ENCODE data around the gene KSR1. TPM values are rescaled to one million over a fixed set of nuclear protein-coding genes. Genes with fewer than 3 reads are reported as not detected.

The KSR1 gene
- total RNA-seq, 1 experiment from 2014 or later: 4.5 TPM

DNA sequence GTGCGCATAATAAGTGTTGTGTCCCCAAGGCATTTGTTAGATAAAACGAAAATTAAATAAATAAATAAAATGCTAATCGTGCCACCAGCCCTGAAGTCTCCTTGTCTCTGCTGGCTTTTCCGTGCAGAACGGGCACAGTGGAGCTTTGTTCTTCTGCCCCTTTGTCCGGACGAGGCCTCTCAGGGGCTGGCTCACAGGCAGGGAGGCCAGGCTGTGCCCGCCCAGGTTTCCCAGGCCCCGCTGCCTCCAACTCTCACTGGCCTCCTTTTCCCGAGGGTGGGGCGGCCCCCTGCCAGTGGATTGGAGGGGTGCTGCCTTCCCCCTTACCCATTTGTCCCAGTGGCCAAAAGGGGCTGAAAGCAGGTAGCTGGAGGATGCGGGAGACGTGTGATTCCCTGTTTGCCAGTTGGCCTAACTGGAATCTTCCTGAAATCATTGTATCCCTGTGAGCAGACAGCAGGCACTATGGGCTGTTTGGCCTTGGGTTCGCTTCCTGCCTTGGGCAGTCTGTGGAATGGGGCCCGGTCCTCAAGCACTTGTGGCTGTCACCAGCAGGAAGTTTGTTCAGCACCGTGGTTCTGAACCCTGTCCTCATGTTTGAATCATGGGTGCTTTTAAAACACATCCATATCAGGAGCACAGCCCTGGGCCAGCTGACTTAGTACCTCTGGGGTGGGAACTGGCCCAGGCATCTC lies 64.4 kb downstream of the KSR1 start:
- no peak overlapping the region for H3K27ac Mint-ChIP-seq (ENCODE audit: unreplicated experiment)
- intact Hi-C loops (cut with micrococcal nuclease; ENCODE audit: unreplicated experiment): no loop called here
- BruUV-seq (replicated peaks): no TSS peak
- H3K36me3 Mint-ChIP-seq (ENCODE audit: insufficient read depth, unreplicated experiment): no peaks in the 10 kb centered on the region
- peaks cover 18% of the 10 kb centered on the region for H3K27me3 Mint-ChIP-seq (ENCODE audit: unreplicated experiment)
- no peak for DNase-seq
- no peak overlapping the region for H3K4me3 Mint-ChIP-seq (ENCODE audit: low read depth, unreplicated experiment)
- CTCF ChIA-PET: no interaction called here
- H3K4me1 Mint-ChIP-seq (ENCODE audit: low read depth, unreplicated experiment): peaks cover 10% of the 10 kb centered on the region
- TF ChIP-seq, protein P1, sequence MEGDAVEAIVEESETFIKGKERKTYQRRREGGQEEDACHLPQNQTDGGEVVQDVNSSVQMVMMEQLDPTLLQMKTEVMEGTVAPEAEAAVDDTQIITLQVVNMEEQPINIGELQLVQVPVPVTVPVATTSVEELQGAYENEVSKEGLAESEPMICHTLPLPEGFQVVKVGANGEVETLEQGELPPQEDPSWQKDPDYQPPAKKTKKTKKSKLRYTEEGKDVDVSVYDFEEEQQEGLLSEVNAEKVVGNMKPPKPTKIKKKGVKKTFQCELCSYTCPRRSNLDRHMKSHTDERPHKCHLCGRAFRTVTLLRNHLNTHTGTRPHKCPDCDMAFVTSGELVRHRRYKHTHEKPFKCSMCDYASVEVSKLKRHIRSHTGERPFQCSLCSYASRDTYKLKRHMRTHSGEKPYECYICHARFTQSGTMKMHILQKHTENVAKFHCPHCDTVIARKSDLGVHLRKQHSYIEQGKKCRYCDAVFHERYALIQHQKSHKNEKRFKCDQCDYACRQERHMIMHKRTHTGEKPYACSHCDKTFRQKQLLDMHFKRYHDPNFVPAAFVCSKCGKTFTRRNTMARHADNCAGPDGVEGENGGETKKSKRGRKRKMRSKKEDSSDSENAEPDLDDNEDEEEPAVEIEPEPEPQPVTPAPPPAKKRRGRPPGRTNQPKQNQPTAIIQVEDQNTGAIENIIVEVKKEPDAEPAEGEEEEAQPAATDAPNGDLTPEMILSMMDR (IDR thresholded peaks at IDR 0.05; ENCODE audit: unreplicated experiment): no peak
- no peaks in the 10 kb centered on the region for H3K9me3 Mint-ChIP-seq (ENCODE audit: low read depth, unreplicated experiment)

DNA sequence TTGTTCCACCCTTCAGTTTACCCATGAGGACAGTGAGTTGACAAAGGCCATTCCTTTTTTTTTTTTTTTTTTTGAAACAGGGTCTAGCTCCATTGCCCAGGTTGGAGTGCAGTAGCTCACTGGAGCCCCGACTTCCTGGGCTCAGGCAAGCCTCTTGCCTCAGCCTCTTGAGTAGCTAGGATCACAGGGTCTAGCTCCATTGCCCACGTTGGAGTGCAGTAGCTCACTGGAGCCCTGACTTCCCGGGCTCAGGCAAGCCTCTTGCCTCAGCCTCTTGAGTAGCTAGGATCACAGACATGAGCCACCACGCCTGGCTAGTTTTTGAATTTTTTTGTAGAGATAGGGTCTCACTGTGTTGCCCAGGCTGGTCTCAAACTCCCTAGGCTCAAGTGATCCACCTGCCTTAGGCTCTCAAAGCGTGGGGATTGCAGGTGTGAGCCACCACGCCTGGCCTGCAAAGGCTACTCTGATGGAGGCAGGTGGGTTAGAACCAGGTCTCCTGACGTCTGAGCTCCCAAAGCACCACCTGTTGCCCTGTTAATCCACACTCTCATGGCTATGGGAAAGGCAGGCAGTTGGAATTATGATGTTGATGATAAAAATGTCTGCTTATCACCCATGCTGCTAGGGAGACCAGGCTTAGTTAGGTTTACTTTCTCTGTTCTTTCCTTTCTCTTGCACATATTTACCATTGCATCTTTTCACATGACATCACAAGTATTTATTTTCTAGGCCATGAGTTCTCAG lies 65.2 kb downstream of the KSR1 start:
- H3K36me3 Mint-ChIP-seq (ENCODE audit: insufficient read depth, unreplicated experiment): no peaks in the 10 kb centered on the region
- no TSS peak for BruUV-seq (replicated peaks)
- TF ChIP-seq, protein P1 (IDR thresholded peaks at IDR 0.05; ENCODE audit: unreplicated experiment): no peak
- peaks cover 10% of the 10 kb centered on the region for H3K4me1 Mint-ChIP-seq (ENCODE audit: low read depth, unreplicated experiment)
- no peak overlapping the region for H3K27ac Mint-ChIP-seq (ENCODE audit: unreplicated experiment)
- DNase-seq: no peak
- CTCF ChIA-PET: interaction anchor here (0.6 to 0.8 kb wide), 2 partner anchors 131 to 281 kb away, joined by 3 to 4 read pairs; no protein-coding TSS in a partner anchor
- intact Hi-C loops (cut with micrococcal nuclease; ENCODE audit: unreplicated experiment): no loop called here
- peaks cover 18% of the 10 kb centered on the region for H3K27me3 Mint-ChIP-seq (ENCODE audit: unreplicated experiment)
- H3K4me3 Mint-ChIP-seq (ENCODE audit: low read depth, unreplicated experiment): no peak overlapping the region
- no peaks in the 10 kb centered on the region for H3K9me3 Mint-ChIP-seq (ENCODE audit: low read depth, unreplicated experiment)

DNA sequence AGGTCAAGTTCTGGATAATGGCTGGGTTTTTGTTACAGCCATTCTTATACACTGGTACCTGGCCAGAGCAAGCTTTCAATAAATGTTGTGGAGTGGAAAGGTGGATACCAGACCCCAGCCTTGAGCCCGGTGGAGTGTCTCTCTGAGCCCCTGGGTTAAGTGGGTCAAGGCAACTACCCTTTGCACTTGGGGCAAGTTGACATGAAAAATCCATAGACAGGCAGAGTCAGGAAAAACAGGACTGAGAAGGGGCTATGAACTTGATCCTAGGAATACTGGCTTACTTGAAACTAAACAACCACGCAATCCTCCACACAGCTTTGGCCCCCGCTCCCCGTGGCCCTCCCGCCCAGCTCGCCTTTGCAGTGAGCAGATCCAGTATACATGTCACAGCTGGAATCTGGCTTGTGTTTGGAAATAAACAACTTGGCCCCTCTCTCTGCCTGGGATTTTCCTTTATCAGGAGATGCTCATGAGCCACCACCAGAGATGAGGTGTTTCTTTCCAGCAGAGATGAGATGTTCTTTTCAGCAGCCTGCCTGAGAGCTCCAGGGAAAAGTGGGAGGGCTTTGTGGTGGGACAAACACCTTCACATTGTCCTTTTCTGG lies 65.9 kb downstream of the KSR1 start:
- Mint-ChIP-seq H3K27me3 (ENCODE audit: unreplicated experiment) (peaks cover 18% of the 10 kb centered on the region), H3K4me1 (ENCODE audit: low read depth, unreplicated experiment) (peaks cover 10% of the 10 kb centered on the region), H3K4me3 (ENCODE audit: low read depth, unreplicated experiment) (no peak overlapping the region), H3K27ac (ENCODE audit: unreplicated experiment) (no peak overlapping the region), H3K36me3 (ENCODE audit: insufficient read depth, unreplicated experiment) (no peaks in the 10 kb centered on the region), H3K9me3 (ENCODE audit: low read depth, unreplicated experiment) (no peaks in the 10 kb centered on the region)
- TF ChIP-seq, protein P1 (IDR thresholded peaks at IDR 0.05; ENCODE audit: unreplicated experiment): no peak
- intact Hi-C loops (cut with micrococcal nuclease; ENCODE audit: unreplicated experiment): no loop called here
- no TSS peak for BruUV-seq (replicated peaks)
- CTCF ChIA-PET: interaction anchor here (0.8 kb wide), 1 partner anchor 130 kb away, joined by 4 read pairs; no protein-coding TSS in a partner anchor
- no peak for DNase-seq

DNA sequence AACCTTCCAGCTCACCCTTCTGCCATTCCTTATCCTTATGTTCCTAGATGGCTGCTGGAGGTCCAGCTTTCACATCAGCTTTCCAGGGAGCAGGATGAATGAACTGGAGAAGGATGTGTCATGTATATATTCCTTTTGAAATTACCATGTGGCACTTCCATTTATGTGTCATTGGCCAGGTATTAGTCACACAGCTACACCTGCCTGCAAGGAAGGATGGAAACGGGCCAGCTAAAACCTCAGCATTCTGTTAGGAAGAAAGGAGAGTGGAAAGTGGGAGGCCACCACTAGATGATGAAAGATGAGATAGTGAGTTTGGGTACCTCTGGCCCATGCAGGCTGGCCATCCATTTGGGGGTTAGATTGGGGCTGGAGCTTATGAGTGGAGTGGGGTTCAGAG lies 67.5 kb downstream of the KSR1 start:
- Mint-ChIP-seq H3K4me1 (ENCODE audit: low read depth, unreplicated experiment) (peaks cover 10% of the 10 kb centered on the region), H3K4me3 (ENCODE audit: low read depth, unreplicated experiment) (no peak overlapping the region), H3K36me3 (ENCODE audit: insufficient read depth, unreplicated experiment) (no peaks in the 10 kb centered on the region), H3K27ac (ENCODE audit: unreplicated experiment) (no peak overlapping the region), H3K9me3 (ENCODE audit: low read depth, unreplicated experiment) (no peaks in the 10 kb centered on the region), H3K27me3 (ENCODE audit: unreplicated experiment) (peaks cover 18% of the 10 kb centered on the region)
- DNase-seq: peak; percentile 7
- BruUV-seq (replicated peaks): no TSS peak
- intact Hi-C loops (cut with micrococcal nuclease; ENCODE audit: unreplicated experiment): no loop called here
- TF ChIP-seq, protein P1 (IDR thresholded peaks at IDR 0.05; ENCODE audit: unreplicated experiment): no peak
- CTCF ChIA-PET: interaction anchor here (0.7 kb wide), 1 partner anchor 29 kb away, joined by 3 read pairs; no protein-coding TSS in a partner anchor
